ENCODE measurements around the gene LINC00632.

GRCh38 chrX:140725500-140725899 lies 15.9 kb downstream of the LINC00632 start:
- TF ChIP-seq, protein P1, sequence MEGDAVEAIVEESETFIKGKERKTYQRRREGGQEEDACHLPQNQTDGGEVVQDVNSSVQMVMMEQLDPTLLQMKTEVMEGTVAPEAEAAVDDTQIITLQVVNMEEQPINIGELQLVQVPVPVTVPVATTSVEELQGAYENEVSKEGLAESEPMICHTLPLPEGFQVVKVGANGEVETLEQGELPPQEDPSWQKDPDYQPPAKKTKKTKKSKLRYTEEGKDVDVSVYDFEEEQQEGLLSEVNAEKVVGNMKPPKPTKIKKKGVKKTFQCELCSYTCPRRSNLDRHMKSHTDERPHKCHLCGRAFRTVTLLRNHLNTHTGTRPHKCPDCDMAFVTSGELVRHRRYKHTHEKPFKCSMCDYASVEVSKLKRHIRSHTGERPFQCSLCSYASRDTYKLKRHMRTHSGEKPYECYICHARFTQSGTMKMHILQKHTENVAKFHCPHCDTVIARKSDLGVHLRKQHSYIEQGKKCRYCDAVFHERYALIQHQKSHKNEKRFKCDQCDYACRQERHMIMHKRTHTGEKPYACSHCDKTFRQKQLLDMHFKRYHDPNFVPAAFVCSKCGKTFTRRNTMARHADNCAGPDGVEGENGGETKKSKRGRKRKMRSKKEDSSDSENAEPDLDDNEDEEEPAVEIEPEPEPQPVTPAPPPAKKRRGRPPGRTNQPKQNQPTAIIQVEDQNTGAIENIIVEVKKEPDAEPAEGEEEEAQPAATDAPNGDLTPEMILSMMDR (conservative IDR thresholded peaks at IDR 0.05 in 1 of 2, IDR thresholded peaks at IDR 0.05 in 1 of 2; ENCODE audit: low read depth in 1 of 2, low read length in 2 of 2), result no peak
- no peak for TF ChIP-seq EZH2 (IDR thresholded peaks at IDR 0.05; ENCODE audit: low read length, missing control alignments)
